Measurements from ENCODE around the gene PARL.

Gene PARL

GRCh38 chr3:183817639-183818038, 67.0 kb downstream of the PARL start:
- no peak for DNase-seq (ENCODE audit: low spot score)

- no peak for DNase-seq (ENCODE audit: low spot score)
Measured at GRCh38 chr3:183816681-183817510, 67.8 kb downstream of the PARL start.

- no peak for DNase-seq (ENCODE audit: low spot score)
Measured at GRCh38 chr3:183815951-183816475, 68.7 kb downstream of the PARL start.

GRCh38 chr3:183815563-183815940, 69.1 kb downstream of the PARL start:
- DNase-seq (ENCODE audit: low spot score) = no peak

- DNase-seq (ENCODE audit: low spot score) = no peak
Measured at GRCh38 chr3:183814240-183814639, 70.4 kb downstream of the PARL start.

- peak; percentile 81 for DNase-seq (ENCODE audit: low spot score)
Measured at GRCh38 chr3:183812761-183813445, 71.8 kb downstream of the PARL start.

- DNase-seq (ENCODE audit: low spot score) = no peak
Measured at GRCh38 chr3:183811638-183812037, 73.0 kb downstream of the PARL start.

- DNase-seq (ENCODE audit: low spot score) = no peak
Measured at GRCh38 chr3:183810643-183811594, 73.8 kb downstream of the PARL start.

- no peak for DNase-seq (ENCODE audit: low spot score)
Measured at GRCh38 chr3:183809270-183809669, 75.4 kb downstream of the PARL start.

- no peak for DNase-seq (ENCODE audit: low spot score)
Measured at GRCh38 chr3:183808355-183808754, 76.3 kb downstream of the PARL start.

- no peak for DNase-seq (ENCODE audit: low spot score)
Measured at GRCh38 chr3:183807881-183808280, 76.8 kb downstream of the PARL start.

GRCh38 chr3:183807209-183807728, 77.4 kb downstream of the PARL start:
- DNase-seq (ENCODE audit: low spot score) = no peak

GRCh38 chr3:183802989-183803388, 81.7 kb downstream of the PARL start:
- no peak for DNase-seq (ENCODE audit: low spot score)

GRCh38 chr3:183801601-183802000, 83.1 kb downstream of the PARL start:
- DNase-seq (ENCODE audit: low spot score) = no peak

- peak; percentile 92 for DNase-seq (ENCODE audit: low spot score)
Measured at GRCh38 chr3:183800243-183800863, 84.3 kb downstream of the PARL start.

GRCh38 chr3:183799461-183799860, 85.2 kb downstream of the PARL start:
- DNase-seq (ENCODE audit: low spot score) = no peak

GRCh38 chr3:183797996-183798395, 86.7 kb downstream of the PARL start:
- DNase-seq (ENCODE audit: low spot score) = no peak

GRCh38 chr3:183796372-183796771, 88.3 kb downstream of the PARL start:
- DNase-seq (ENCODE audit: low spot score) = no peak

GRCh38 chr3:183794452-183794851, 90.2 kb downstream of the PARL start:
- no peak for DNase-seq (ENCODE audit: low spot score)

- DNase-seq (ENCODE audit: low spot score) = no peak
Measured at GRCh38 chr3:183792976-183793375, 91.7 kb downstream of the PARL start.

GRCh38 chr3:183790700-183791099, 94.0 kb downstream of the PARL start:
- no peak for DNase-seq (ENCODE audit: low spot score)
